GM18502 (cell line): ENCODE measurements around the gene ACTN1.

Experiments used
- ATAC-seq: cut with Tn5 transposase; IDR thresholded peaks from one replicate; pipeline ENCODE4 v1.9.1; 2021; ENCODE audit warnings: mild to moderate bottlenecking; ENCODE audit not compliant: unreplicated experiment, poor library complexity

ACTN1 gene

GRCh38 chr14:68971411-68972035 lies 7.6 kb downstream of the ACTN1 start:
- ATAC-seq = no peak

- no peak for ATAC-seq
Observed at GRCh38 chr14:68970736-68971135, 8.4 kb downstream of the ACTN1 start.

- no peak for ATAC-seq
Observed at GRCh38 chr14:68970038-68970612, 9.0 kb downstream of the ACTN1 start.

- no peak for ATAC-seq
Observed at GRCh38 chr14:68969278-68970033, 9.6 kb downstream of the ACTN1 start.

- no peak for ATAC-seq
Observed at GRCh38 chr14:68968721-68969120, 10.4 kb downstream of the ACTN1 start.

GRCh38 chr14:68968051-68968450 lies 11.1 kb downstream of the ACTN1 start:
- ATAC-seq = no peak

- no peak for ATAC-seq
Observed at GRCh38 chr14:68967459-68967940, 11.6 kb downstream of the ACTN1 start.

GRCh38 chr14:68966872-68967301 lies 12.2 kb downstream of the ACTN1 start:
- no peak for ATAC-seq

- no peak for ATAC-seq
Observed at GRCh38 chr14:68965261-68965761, 13.8 kb downstream of the ACTN1 start.

- ATAC-seq = no peak
Observed at GRCh38 chr14:68964300-68965093, 14.6 kb downstream of the ACTN1 start.

GRCh38 chr14:68962681-68963080 lies 16.4 kb downstream of the ACTN1 start:
- ATAC-seq = no peak

GRCh38 chr14:68961781-68962584 lies 17.1 kb downstream of the ACTN1 start:
- ATAC-seq = no peak

- no peak for ATAC-seq
Observed at GRCh38 chr14:68961361-68961760, 17.7 kb downstream of the ACTN1 start.

GRCh38 chr14:68960123-68960522 lies 19.0 kb downstream of the ACTN1 start:
- ATAC-seq = no peak

- ATAC-seq = no peak
Observed at GRCh38 chr14:68959035-68959434, 20.1 kb downstream of the ACTN1 start.

- ATAC-seq = no peak
Observed at GRCh38 chr14:68958553-68958952, 20.5 kb downstream of the ACTN1 start.

- no peak for ATAC-seq
Observed at GRCh38 chr14:68957775-68958174, 21.3 kb downstream of the ACTN1 start.

- ATAC-seq = no peak
Observed at GRCh38 chr14:68956724-68957123, 22.4 kb downstream of the ACTN1 start.

- ATAC-seq = no peak
Observed at GRCh38 chr14:68955851-68956179, 23.3 kb downstream of the ACTN1 start.
